Neuron (in vitro differentiated cells): ENCODE data around the gene PTPN2.
"Not testable (repeated sequence)": the region's sequence is repeated elsewhere in the genome, so short reads cannot be mapped to it uniquely, and the experiment has no call there.

Experiments
- H2AFZ ChIP-seq: one replicate; pipeline ENCODE4 v1.6.1; 2013; ENCODE audit warnings: low read depth, mild to moderate bottlenecking, inconsistent platforms, low read length, moderate library complexity
- H3K27me3 ChIP-seq: one replicate; pipeline ENCODE4 v1.6.1; 2013; ENCODE audit warnings: low read length; ENCODE audit not compliant: insufficient read depth
- H3K36me3 ChIP-seq: one replicate; pipeline ENCODE4 v1.6.1; 2013; ENCODE audit warnings: low read length; ENCODE audit not compliant: insufficient read depth
- H3K4me1 ChIP-seq: one replicate; pipeline ENCODE4 v1.6.1; 2013; ENCODE audit warnings: low read length; ENCODE audit not compliant: insufficient read depth
- H3K4me3 ChIP-seq: 2 replicates; pipeline ENCODE4 v1.5.1; 2013; ENCODE audit warnings: mild to moderate bottlenecking, low read length, moderate library complexity
- H3K9me3 ChIP-seq: one replicate; pipeline ENCODE4 v1.6.1; 2013; ENCODE audit warnings: low read length

Gene PTPN2

DNA sequence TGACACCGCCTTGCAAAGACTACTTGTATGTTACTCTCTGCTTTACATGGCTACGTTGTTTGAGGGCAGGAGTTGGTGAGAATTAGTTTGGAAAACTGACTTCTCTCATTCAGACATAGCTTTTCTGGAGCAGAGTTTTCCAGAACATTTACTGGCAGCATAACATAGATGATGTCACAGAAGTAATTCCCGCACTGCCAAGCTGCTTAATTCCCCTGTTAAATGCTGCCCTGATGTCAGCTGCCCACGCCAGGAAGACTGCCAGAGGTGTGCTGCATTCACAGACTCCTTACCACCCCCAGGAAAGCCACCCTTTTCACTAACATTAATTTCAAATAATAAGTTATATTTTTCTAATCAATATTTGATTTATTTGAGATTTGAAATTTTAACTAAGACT, 24.7 kb upstream of the PTPN2 start:
- Histone ChIP-seq H3K36me3 (no peaks in the 10 kb centered on the region), H3K27me3 (no peaks in the 10 kb centered on the region), H3K4me3 (no peak overlapping the region), H2AFZ (no peak overlapping the region), H3K9me3 (peaks cover 5% of the 10 kb centered on the region), H3K4me1 (peaks cover 9% of the 10 kb centered on the region)

DNA sequence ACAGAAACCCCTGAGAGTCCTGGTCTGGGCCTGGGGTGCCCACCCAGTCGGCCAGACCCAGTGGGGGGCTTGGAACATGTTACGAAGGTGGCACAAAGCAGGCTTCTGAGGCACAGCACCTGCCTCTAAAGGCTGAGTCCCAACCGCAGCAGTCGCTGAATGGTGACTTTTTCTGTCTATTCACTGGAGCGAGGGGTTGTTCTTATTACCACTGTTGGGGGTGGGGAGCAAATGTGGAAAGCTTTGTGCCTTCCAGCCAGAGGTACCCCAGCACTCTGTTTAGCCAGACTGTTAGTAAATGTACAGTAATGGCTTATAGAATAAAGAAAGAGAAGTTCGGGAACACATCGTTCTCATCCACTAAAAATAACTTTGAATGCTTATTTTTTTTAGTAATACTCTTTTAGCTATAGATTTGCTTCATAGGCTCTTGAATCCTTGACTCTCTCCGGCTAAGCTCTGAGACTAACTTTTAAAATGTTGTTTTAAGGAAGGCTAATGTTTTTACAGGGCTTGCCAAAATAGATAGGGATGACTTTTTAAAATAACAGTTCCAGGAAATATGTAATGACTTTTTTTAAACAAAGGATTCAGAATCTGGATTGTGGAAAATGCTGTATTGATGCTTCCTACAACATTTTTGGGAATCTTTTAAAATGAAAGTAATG, 23.4 kb upstream of the PTPN2 start:
- Histone ChIP-seq H2AFZ (peak overlapping the region; percentile 20), H3K4me1 (peaks cover 15% of the 10 kb centered on the region), H3K36me3 (no peaks in the 10 kb centered on the region), H3K9me3 (peaks cover 4% of the 10 kb centered on the region), H3K27me3 (no peaks in the 10 kb centered on the region), H3K4me3 (no peak overlapping the region)

DNA sequence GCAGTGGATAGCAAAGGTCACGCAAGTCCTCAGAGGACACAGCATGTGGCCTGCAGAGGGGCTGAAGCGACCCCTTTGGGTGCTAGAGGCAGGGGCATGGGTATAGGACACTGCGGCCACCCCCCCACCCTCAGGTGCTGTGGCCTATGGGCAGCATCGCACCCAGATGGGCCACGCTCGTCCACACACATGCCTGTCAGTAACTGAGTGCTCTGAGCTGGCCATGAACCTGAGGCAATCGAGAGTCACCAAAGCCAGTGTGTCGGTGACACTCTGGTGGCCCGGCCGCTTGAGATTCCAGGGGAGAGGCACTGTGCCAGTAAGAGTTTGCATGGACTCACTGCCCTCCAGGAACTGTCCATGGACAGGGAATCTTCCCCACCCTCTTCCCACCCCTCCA, 22.7 kb upstream of the PTPN2 start:
- no peak overlapping the region for H3K4me3 ChIP-seq
- peaks cover 15% of the 10 kb centered on the region for H3K4me1 ChIP-seq
- H3K27me3 ChIP-seq, result no peaks in the 10 kb centered on the region
- no peak overlapping the region for H2AFZ ChIP-seq
- H3K9me3 ChIP-seq, result no peaks in the 10 kb centered on the region
- H3K36me3 ChIP-seq, result no peaks in the 10 kb centered on the region

DNA sequence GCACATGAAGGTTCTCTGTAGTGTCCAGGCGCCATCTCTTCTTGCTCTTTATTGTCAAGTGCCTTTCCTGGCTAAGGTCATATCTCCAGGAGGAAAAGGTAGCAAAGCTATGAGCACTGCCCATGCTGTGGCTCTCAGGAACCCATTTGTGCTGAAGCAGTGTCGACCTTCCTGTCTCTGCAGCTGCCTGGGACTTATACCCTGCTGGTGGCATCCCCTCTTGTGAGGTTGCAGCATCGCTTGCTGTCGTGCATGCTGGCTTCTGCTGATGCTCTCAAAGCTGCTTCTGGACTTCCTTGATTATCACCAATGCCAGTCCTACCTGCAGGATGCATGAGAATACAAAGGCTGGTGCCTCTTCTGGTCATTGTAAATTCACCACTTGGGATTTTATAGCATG, 22.1 kb upstream of the PTPN2 start:
- no peaks in the 10 kb centered on the region for H3K36me3 ChIP-seq
- no peak overlapping the region for H2AFZ ChIP-seq
- no peaks in the 10 kb centered on the region for H3K9me3 ChIP-seq
- H3K4me1 ChIP-seq, result peaks cover 15% of the 10 kb centered on the region
- no peaks in the 10 kb centered on the region for H3K27me3 ChIP-seq
- H3K4me3 ChIP-seq, result no peak overlapping the region

DNA sequence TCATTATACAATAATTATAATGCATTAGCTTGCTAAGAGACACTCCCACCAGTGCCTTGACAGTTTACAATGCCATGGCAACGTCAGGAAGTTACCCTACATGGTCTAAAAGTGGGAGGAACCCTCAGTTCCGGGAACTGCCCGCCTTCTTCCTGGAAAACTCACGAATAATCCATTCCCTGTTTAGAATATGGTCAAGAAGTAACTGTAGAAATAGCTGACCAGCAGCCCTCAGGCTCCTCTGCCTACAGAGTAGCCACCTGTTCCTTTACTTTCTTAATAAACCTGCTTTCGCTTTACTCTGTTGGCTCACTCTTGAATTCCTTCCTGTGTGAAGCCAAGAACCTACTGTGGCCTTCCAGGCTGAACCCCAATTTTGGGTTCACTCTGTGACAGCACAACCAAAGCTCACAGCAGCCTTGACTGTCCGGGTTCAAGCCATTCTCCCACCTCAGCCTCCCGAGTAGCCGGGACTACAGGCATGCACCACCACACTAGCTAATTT, 20.0 kb upstream of the PTPN2 start:
- Histone ChIP-seq H3K27me3 (no peaks in the 10 kb centered on the region), H3K9me3 (no peaks in the 10 kb centered on the region), H2AFZ (no peak overlapping the region), H3K36me3 (no peaks in the 10 kb centered on the region), H3K4me1 (peaks cover 15% of the 10 kb centered on the region), H3K4me3 (no peak overlapping the region)

DNA sequence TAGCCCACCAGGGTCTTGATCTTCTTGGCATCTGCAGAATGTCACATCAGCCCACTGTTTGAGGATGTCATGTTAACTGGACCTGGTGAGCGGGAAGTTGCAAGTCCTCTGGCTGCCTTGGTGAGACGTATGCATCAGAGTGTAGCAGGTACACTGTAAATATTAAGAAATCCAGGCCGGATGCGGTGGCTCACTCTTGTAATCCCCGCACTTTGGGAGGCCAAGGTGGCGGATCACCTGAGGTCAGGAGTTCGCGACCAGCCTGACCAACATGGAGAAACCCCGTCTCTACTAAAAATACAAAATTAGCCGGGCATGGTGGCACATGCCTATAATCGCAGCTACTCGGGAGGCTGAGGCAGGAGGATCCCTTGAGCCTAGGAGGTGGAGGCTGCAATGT, 17.2 kb upstream of the PTPN2 start:
- H3K36me3 ChIP-seq, H3K27me3 ChIP-seq, H3K4me3 ChIP-seq, H2AFZ ChIP-seq, H3K9me3 ChIP-seq: not testable (repeated sequence)
- H3K4me1 ChIP-seq, result peaks cover 15% of the 10 kb centered on the region

DNA sequence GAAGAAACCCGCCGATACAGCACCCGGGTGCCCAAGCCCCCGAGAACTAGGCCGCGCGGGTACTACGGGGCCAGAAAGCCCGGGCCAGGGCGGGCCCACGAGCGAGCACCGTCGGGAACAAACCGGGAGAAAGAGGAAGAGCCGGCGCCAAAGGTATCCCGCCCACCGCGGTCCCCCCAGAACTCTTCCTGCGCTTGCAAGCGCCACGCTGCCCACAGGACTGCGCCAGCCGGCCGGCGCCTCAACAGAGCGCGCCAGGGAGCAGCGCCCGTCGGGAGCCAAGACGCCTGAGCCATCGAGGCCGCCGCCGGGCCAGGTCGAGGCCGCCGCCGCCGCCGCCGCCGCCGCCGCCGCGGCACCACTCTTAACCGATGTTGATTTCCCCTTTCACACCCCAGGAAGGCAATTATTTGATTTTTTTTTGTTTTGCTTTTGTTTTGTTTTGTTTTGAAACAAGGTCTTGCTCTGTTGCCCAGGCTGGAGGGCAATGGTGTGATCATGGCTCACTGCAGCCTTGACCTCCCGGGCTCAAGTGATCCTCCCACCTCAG, 12.8 kb upstream of the PTPN2 start:
- not testable (repeated sequence) for H3K4me1 ChIP-seq, H3K9me3 ChIP-seq, H2AFZ ChIP-seq, H3K27me3 ChIP-seq, H3K4me3 ChIP-seq, H3K36me3 ChIP-seq

DNA sequence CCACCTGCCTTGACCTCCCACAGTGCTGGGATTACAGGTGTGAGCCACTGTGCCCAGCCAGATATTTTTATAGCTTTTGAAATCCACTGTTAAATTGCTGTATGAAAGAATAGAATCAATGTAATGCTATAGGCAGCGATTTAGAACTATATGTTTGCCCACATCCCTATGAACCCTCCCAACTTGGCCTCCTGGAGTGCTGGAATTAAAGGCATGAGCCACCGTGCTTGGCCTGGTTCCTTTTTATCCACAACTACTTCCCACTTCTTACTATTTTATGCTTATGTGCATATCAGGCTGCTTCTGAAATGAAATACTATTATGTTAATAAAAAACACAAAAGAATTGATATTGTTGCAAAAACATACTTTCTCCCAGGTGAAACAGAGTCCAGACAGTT, 11.6 kb upstream of the PTPN2 start:
- Histone ChIP-seq H3K4me1 (peaks cover 11% of the 10 kb centered on the region), H3K27me3 (no peaks in the 10 kb centered on the region), H2AFZ (no peak overlapping the region), H3K4me3 (no peak overlapping the region), H3K9me3 (peaks cover 3% of the 10 kb centered on the region), H3K36me3 (no peaks in the 10 kb centered on the region)

DNA sequence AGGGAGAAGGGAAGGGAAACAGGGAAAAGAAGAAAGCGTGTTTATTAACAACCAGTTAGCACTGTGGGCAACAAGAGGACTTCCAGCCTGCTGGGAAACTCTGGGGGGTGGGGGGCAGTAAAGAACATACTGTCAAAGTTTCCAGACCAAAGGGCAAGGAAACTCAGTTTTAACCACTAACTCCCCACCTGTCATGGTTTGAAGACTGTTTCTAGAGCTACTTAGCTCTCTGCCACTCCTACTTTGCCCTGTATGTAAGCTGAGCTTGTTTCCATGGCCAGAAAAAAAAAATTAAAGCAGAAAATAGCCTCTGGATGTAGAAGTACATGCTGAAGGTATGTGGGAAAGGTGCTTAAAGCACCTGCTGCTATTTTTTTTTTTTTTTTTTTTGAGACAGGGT, 11.0 kb upstream of the PTPN2 start:
- H3K4me3 ChIP-seq, result no peak overlapping the region
- H3K27me3 ChIP-seq, result no peaks in the 10 kb centered on the region
- no peaks in the 10 kb centered on the region for H3K36me3 ChIP-seq
- H3K9me3 ChIP-seq, result peaks cover 3% of the 10 kb centered on the region
- peaks cover 11% of the 10 kb centered on the region for H3K4me1 ChIP-seq
- no peak overlapping the region for H2AFZ ChIP-seq

DNA sequence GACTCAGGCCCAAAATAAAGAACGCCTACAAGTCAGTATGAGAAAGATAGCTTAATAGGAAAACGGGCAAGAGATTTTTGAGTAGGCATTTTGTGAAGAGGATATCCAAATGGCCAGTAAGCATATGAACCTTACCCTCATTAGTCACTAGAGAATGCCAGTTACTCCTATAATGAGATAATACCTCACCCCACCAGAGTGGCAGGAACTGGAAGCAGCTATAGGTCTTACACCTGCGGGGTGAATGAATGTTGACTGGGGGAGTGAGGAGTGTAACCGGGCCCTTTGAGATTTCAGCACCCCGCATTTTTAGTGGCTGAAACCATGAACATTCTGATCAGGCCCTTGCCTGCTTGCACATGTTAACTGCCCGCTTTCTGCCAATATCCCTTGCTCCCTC, 7.5 kb upstream of the PTPN2 start:
- H2AFZ ChIP-seq, result peak overlapping the region; percentile 13
- H3K4me3 ChIP-seq, result no peak overlapping the region
- peaks cover 11% of the 10 kb centered on the region for H3K4me1 ChIP-seq
- H3K27me3 ChIP-seq, result no peaks in the 10 kb centered on the region
- no peaks in the 10 kb centered on the region for H3K36me3 ChIP-seq
- peaks cover 3% of the 10 kb centered on the region for H3K9me3 ChIP-seq

DNA sequence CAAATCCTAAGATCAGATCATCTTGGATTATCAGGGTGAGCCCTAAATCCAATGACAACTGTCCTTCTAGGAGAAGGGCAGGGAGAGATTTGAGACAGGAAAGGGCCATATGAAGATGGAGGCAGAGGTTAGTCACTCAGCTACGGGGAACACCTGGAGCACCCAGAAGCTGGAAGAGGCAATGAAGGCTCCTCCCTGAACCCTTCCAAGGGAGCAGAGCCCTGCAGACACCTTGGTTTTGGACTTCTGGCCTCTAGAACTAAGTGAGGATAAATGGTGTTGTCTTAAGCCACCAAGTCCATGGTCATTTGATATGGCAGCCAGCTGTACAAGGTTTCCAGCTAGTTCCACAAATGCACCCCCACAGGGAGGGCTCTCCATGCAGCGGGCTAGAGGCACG, 6.9 kb upstream of the PTPN2 start:
- Histone ChIP-seq H3K4me1 (peaks cover 11% of the 10 kb centered on the region), H2AFZ (no peak overlapping the region), H3K9me3 (peaks cover 3% of the 10 kb centered on the region), H3K4me3 (no peak overlapping the region), H3K36me3 (no peaks in the 10 kb centered on the region), H3K27me3 (no peaks in the 10 kb centered on the region)

DNA sequence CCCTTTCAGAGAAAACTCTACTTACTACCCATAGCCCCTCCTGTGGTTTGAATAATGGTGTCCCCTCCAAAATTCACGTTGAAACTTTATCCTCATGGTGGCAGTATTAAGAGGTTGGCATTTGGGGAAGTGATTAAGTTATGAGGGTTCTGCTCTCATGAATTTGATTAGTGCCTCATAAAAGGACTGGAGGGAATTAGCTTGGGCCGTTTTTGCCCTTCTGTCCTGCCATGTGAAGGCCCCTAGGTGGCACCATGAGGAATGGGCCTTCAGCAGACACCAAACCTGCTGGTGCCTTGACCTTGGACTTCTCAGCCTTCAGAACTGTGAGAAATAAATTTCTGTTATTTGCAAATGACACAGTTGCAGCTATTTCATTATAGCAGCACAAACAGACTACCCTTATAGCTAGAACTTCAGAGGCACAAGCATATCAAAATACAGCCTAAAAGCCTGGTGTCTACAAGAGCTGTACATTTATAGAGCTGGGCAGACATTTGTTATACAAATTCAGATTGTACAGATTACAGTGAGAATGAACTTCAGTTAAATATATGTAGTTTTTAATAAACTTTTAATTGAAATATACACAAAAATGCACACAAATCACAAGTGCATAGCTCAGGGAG, 2.6 kb upstream of the PTPN2 start:
- Histone ChIP-seq H3K4me3 (no peak overlapping the region), H3K36me3 (no peaks in the 10 kb centered on the region), H2AFZ (no peak overlapping the region), H3K9me3 (peaks cover 3% of the 10 kb centered on the region), H3K4me1 (peaks cover 26% of the 10 kb centered on the region), H3K27me3 (no peaks in the 10 kb centered on the region)

DNA sequence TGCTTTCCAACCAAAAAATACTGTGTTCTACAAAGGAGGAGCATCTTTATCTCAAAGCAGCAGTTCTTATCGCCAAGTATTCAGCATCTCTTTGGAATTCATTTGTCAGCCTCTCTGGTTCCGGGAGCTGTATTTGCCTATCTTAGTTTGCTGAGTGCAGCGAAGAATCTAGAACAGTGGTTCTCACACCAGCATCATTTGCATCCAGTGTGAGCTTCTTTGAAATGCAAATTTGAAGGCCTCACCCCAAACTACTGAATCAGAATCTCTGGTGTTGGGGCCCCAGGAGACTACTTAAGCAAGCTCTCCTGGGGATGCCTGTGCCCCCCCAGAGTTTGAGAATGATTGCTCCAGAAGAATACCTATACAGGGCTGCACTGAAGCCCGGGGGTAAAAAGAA, 1.5 kb upstream of the PTPN2 start:
- Histone ChIP-seq H3K9me3 (no peaks in the 10 kb centered on the region), H2AFZ (no peak overlapping the region), H3K4me3 (no peak overlapping the region), H3K4me1 (peaks cover 22% of the 10 kb centered on the region), H3K27me3 (no peaks in the 10 kb centered on the region), H3K36me3 (no peaks in the 10 kb centered on the region)
